Erythroblast (primary cell): Measurements from ENCODE around the gene RIN3.

ENCODE experiments used
- DNase-seq, 2 experiments: peaks; one replicate each; lab custom pipeline; 2025; lab: John Stamatoyannopoulos, UW
- GATA1 ChIP-seq: IDR thresholded peaks from 2 replicates; pipeline ENCODE4 v1.6.1; 2011; ENCODE audit warnings: low read depth, mild to moderate bottlenecking, control low read depth, low read length, moderate library complexity
- POLR2A ChIP-seq: IDR thresholded peaks from 2 replicates; pipeline ENCODE4 v1.6.1; 2011; ENCODE audit warnings: mild to moderate bottlenecking, low read length

Gene RIN3

GRCh38 chr14:92703516-92703915 lies 189.9 kb downstream of the RIN3 start:
- no peak for DNase-seq

GRCh38 chr14:92704036-92704804 lies 190.6 kb downstream of the RIN3 start:
- TF ChIP-seq POLR2A = no peak
- no peak for TF ChIP-seq GATA1
- no peak for DNase-seq

More at GRCh38 chr14:92703516-92703915, 189.9 kb downstream of the RIN3 start:
- TF ChIP-seq GATA1 = no peak
- no peak for TF ChIP-seq POLR2A

GRCh38 chr14:92704821-92705220 lies 191.2 kb downstream of the RIN3 start:
- DNase-seq = no peak
- no peak for TF ChIP-seq GATA1
- TF ChIP-seq POLR2A = no peak

DNA sequence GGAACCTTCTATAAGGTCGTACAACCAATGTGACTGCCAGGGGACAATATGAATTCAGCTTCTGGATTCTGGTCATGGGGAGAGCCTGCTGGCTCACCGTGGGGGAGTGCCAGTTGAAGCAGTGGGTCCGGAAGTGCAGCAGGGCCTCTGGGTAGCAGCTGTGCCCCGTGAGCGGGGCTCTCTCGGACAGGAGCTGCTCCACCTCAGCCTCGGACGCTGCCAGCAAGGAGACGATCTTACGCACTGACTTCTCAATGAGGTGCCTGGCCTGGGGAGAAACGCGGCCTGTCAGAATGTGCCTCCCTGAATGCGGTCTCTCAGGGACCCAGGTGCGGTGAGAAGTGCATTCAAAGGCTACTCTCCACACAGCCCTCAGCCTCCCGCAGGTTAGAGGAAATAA lies 192.8 kb downstream of the RIN3 start:
- no peak for DNase-seq
- TF ChIP-seq POLR2A = no peak

DNA sequence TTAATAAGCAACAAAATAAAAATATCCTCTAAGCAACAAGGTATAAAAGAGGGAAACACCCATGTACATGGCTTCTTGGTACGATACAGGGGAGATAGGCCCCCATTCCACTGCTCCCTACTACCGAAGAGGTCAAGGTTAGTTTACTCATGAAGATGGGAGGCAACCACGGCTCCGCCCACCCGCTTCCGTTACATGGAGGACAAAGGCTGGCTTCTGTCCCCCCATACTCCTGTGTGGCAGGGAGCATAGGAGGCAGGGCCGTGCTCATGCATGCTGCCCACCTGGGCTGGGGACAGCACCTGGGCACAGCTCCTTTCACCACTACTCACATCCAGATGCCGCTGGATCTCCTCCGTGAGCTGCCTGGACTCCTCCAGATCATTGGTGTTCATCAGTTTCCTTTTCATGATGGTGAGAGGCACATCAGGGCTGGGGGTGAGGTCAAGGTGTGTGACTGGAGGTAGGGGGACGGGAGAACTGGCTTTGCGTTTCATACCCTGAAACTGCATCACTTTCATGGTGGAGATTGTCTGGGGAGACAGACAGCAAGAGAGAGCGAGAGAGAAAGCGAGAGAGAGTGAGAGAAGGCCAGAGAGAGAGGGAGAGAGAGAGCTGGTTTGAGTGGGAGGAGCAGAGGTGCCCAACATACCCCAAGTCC lies 195.9 kb downstream of the RIN3 start:
- no peak for DNase-seq
- TF ChIP-seq POLR2A (no peak), GATA1 (no peak)

GRCh38 chr14:92710001-92710341 lies 196.4 kb downstream of the RIN3 start:
- no peak for DNase-seq
- TF ChIP-seq POLR2A = no peak
- TF ChIP-seq GATA1 = no peak

DNA sequence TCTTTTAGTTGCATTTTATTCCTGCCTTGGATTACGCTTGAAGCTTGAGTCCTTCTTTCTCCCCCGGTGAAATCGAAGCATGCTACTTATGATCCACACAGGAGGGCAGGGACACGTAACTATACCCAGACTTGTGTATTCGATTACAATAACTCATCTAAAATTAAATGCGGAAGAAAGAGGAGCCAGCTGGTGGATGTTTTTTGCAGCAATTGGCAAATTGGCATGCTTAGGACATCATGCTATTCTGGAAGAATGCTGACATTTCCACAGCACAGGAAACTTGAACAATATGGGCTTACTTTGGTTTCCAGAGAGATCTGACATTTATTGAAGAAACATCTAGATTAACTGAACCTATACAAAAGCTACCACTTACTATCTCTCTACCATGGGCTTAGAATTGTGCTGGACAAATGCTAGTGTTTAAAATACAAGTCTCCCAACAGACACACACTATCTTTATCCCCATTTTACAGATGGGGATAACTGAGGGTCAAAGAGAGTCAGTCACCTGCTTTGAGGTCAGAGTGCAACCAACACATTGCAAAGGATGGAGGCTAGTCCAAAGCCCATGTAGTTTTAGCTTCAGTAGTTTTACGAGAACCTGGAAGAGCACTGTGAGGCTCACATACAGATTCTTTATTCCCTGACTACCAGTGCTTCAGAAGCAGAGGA lies 198.5 kb downstream of the RIN3 start:
- TF ChIP-seq POLR2A = no peak
- no peak for TF ChIP-seq GATA1
- no peak for DNase-seq

DNA sequence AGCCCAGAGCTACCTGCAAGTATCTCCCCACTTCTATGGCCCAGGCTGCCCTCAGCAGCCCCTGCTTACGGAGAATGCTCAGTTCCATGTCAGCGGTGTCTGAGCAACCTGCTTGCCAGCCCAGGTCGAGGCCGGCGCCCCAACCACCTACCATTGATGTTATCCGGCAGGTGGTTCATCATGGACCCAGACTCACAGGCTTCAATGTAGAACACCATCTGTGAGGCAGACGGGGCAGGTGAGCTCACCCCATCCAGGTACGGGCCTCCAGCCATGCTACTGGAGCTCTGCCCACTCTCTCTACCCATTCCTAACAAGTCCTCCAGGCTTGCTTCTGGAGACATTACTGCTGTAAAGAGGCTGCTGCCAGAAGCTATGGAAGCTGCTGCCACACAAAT lies 199.1 kb downstream of the RIN3 start:
- DNase-seq = no peak
- TF ChIP-seq GATA1 = no peak
- TF ChIP-seq POLR2A = no peak

GRCh38 chr14:92714739-92715307 lies 201.2 kb downstream of the RIN3 start:
- DNase-seq = peak; percentile 71 to 83

GRCh38 chr14:92716131-92716530 lies 202.6 kb downstream of the RIN3 start:
- TF ChIP-seq GATA1 (no peak), POLR2A (no peak)
- DNase-seq = no peak

DNA sequence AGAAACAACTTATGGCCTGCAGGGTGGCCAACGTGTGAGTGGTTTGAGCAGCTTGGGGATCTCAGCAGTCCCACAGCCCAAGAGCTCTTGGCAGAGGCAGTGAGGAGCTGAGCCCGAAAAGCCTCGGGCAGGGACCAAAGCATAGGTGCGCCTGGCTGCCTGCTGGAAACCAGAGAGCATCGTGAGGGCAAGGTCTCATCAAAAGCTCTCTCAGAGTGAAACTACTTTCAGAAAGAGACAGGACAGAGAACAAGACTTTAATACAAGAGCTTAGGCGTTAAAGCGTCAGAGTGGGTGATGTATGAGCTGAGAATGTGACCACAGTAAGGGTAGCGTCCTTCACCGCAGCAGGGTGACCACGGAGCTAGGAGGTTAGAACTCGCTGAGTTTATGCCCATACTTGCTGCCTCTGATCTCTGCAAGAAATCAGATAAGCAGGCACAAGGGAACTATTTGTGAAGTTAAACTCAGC lies 204.0 kb downstream of the RIN3 start:
- no peak for DNase-seq
- no peak for TF ChIP-seq POLR2A
- TF ChIP-seq GATA1 = no peak

DNA sequence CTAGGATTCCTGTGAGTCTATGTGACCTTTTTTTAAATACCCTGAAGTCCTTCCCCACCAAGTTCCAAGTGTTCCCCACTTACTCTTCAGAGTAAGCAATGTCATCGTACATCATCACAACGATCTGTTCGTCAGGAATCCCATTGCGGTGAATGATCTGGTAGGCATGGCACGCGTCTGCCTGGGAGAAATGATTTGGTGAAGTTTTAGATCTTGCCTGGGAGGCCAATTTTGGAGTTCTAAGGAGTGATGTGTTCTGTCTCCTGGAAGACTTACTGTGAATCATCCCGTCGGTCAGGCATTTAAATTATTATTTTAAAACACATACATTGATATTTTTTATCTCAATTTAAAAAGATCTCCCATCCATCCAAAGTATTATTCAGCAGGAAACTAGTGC lies 205.1 kb downstream of the RIN3 start:
- no peak for DNase-seq
- TF ChIP-seq GATA1 (no peak), POLR2A (no peak)

GRCh38 chr14:92719421-92719820 lies 205.8 kb downstream of the RIN3 start:
- no peak for DNase-seq
- no peak for TF ChIP-seq GATA1
- TF ChIP-seq POLR2A = no peak

DNA sequence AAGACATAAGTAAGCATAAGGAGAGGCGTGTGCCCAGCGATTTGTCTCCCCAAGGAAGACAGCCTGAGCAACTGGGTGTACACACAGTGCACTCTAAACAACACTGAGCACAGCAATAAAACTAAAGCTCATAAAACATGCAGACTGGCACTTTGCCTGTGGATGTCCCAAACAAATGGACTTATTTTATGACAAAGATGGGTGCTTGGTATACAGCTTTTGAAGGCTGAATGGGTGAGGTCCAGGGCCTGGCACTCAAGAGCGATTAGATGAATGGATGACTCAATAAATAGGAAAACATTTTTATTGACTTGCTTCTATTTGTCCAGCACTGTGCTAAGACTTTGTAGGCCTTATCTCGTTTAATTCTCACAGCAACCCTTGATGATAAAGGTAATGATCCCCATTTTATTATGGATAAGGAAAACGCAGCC lies 206.3 kb downstream of the RIN3 start:
- DNase-seq = no peak
- TF ChIP-seq GATA1 = no peak
- TF ChIP-seq POLR2A = no peak
